ENCODE results near the gene VOPP1. TPM values are rescaled to one million over a fixed set of nuclear protein-coding genes. Genes with fewer than 3 reads are reported as not detected.

The VOPP1 gene
- total RNA-seq, 1 experiment from 2014 or later, result 63.9 TPM

DNA sequence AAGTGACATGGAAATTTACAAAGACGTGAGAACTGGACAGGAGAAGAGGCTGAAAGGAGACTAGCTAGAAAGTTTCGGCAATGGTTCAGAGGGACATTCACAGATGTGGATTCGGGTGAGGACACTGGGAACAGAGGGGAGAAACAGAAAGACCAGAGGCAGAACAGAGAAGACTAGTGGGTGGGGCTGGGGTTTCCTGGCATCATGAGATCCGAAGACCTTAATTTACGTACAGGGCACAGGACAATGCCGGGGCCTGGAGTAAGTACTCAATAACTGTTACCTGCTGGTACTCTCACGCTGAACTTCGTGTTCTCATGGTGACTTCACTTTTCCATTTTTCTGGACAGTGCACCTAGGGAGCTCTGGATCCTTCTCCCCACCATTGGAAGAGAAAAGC, 53.5 kb downstream of the VOPP1 start:
- ATAC-seq, result no peak
- Mint-ChIP-seq H3K36me3 (peaks cover 22% of the 10 kb centered on the region), H3K4me1 (peaks cover 44% of the 10 kb centered on the region), H3K27ac (peak overlapping the region; percentile 66), H3K4me3 (no peak overlapping the region), H3K9me3 (no peaks in the 10 kb centered on the region), H3K27me3 (ENCODE audit: low read depth) (no peaks in the 10 kb centered on the region)
- POLR2A ChIA-PET, result no interaction called here
- DNase-seq (ENCODE audit: low spot score), result no peak
- TF ChIP-seq NR1H2 (CRISPR knock-in tag; IDR thresholded peaks at IDR 0.05), result no peak
- CTCF ChIA-PET, result no interaction called here

DNA sequence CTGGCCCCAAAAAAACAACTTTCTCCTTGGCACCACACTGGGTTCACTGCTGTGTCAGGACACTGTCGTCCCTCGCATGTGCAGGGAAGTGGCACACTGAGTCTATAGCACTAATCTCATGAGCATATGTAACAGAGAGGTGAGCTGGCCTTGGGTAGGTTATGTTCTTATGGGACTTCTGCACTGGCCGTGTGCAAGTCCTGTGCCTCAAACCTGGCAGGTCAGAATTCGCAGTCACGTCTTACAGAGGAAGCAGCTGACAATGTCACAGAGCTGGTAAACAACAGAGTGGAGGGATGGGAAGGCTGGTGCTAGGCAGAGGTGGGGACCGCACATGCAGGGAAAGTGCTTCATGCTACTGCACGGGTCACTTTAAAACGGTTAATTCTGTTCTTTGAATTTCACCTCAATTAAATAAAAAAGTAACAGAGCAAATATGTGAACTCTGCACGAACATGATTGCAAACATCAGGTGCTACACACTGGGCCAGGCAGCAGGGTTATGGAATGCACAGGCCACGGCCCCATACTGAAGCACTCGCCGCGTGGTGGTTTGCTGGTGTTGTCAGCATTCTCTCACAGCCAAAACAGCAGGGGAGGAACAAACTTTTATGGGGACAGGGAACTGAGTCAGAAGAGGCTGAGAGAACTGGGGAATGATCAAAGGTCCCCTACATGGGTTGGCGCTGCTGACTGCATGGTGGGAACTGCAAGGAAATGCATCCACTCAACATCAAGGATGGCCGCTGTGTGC, 54.2 kb downstream of the VOPP1 start:
- H3K27ac Mint-ChIP-seq, result peak overlapping the region; percentile 67
- ChIA-PET CTCF (no interaction called here), POLR2A (no interaction called here)
- ATAC-seq (no peak), DNase-seq (ENCODE audit: low spot score) (no peak)
- TF ChIP-seq, protein P1, sequence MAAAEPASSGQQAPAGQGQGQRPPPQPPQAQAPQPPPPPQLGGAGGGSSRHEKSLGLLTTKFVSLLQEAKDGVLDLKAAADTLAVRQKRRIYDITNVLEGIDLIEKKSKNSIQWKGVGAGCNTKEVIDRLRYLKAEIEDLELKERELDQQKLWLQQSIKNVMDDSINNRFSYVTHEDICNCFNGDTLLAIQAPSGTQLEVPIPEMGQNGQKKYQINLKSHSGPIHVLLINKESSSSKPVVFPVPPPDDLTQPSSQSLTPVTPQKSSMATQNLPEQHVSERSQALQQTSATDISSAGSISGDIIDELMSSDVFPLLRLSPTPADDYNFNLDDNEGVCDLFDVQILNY (CRISPR knock-in tag; IDR thresholded peaks at IDR 0.05), result no peak
- TF ChIP-seq, protein P2, sequence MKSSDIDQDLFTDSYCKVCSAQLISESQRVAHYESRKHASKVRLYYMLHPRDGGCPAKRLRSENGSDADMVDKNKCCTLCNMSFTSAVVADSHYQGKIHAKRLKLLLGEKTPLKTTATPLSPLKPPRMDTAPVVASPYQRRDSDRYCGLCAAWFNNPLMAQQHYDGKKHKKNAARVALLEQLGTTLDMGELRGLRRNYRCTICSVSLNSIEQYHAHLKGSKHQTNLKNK (CRISPR knock-in tag; IDR thresholded peaks at IDR 0.05), result no peak
- TF ChIP-seq IRF2 (CRISPR knock-in tag; IDR thresholded peaks at IDR 0.05; ENCODE audit: borderline replicate concordance, low read depth), result no peak
- TF ChIP-seq, protein P3, sequence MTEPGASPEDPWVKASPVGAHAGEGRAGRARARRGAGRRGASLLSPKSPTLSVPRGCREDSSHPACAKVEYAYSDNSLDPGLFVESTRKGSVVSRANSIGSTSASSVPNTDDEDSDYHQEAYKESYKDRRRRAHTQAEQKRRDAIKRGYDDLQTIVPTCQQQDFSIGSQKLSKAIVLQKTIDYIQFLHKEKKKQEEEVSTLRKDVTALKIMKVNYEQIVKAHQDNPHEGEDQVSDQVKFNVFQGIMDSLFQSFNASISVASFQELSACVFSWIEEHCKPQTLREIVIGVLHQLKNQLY (CRISPR knock-in tag; IDR thresholded peaks at IDR 0.05), result no peak
- TF ChIP-seq, protein P4, sequence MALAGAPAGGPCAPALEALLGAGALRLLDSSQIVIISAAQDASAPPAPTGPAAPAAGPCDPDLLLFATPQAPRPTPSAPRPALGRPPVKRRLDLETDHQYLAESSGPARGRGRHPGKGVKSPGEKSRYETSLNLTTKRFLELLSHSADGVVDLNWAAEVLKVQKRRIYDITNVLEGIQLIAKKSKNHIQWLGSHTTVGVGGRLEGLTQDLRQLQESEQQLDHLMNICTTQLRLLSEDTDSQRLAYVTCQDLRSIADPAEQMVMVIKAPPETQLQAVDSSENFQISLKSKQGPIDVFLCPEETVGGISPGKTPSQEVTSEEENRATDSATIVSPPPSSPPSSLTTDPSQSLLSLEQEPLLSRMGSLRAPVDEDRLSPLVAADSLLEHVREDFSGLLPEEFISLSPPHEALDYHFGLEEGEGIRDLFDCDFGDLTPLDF (CRISPR knock-in tag; IDR thresholded peaks at IDR 0.05), result no peak
- TF ChIP-seq GABPB1 (CRISPR knock-in tag; IDR thresholded peaks at IDR 0.05), result no peak
- TF ChIP-seq, protein P5, sequence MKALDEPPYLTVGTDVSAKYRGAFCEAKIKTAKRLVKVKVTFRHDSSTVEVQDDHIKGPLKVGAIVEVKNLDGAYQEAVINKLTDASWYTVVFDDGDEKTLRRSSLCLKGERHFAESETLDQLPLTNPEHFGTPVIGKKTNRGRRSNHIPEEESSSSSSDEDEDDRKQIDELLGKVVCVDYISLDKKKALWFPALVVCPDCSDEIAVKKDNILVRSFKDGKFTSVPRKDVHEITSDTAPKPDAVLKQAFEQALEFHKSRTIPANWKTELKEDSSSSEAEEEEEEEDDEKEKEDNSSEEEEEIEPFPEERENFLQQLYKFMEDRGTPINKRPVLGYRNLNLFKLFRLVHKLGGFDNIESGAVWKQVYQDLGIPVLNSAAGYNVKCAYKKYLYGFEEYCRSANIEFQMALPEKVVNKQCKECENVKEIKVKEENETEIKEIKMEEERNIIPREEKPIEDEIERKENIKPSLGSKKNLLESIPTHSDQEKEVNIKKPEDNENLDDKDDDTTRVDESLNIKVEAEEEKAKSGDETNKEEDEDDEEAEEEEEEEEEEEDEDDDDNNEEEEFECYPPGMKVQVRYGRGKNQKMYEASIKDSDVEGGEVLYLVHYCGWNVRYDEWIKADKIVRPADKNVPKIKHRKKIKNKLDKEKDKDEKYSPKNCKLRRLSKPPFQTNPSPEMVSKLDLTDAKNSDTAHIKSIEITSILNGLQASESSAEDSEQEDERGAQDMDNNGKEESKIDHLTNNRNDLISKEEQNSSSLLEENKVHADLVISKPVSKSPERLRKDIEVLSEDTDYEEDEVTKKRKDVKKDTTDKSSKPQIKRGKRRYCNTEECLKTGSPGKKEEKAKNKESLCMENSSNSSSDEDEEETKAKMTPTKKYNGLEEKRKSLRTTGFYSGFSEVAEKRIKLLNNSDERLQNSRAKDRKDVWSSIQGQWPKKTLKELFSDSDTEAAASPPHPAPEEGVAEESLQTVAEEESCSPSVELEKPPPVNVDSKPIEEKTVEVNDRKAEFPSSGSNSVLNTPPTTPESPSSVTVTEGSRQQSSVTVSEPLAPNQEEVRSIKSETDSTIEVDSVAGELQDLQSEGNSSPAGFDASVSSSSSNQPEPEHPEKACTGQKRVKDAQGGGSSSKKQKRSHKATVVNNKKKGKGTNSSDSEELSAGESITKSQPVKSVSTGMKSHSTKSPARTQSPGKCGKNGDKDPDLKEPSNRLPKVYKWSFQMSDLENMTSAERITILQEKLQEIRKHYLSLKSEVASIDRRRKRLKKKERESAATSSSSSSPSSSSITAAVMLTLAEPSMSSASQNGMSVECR (CRISPR knock-in tag; IDR thresholded peaks at IDR 0.05; ENCODE audit: borderline replicate concordance), result no peak
- TF ChIP-seq SMAD4 (CRISPR knock-in tag; IDR thresholded peaks at IDR 0.05), result no peak
- TF ChIP-seq ZNF232 (CRISPR knock-in tag; IDR thresholded peaks at IDR 0.05), result no peak
- no peak for TF ChIP-seq MXD4 (CRISPR knock-in tag; IDR thresholded peaks at IDR 0.05; ENCODE audit: borderline replicate concordance)
- TF ChIP-seq MYBL2 (CRISPR knock-in tag; IDR thresholded peaks at IDR 0.05), result no peak
- no peak for TF ChIP-seq SP1 (CRISPR knock-in tag; conservative IDR thresholded peaks at IDR 0.05)
- TF ChIP-seq, protein P6, sequence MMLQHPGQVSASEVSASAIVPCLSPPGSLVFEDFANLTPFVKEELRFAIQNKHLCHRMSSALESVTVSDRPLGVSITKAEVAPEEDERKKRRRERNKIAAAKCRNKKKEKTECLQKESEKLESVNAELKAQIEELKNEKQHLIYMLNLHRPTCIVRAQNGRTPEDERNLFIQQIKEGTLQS (CRISPR knock-in tag; conservative IDR thresholded peaks at IDR 0.05), result no peak
- no peak for TF ChIP-seq ETV6 (CRISPR knock-in tag; IDR thresholded peaks at IDR 0.05)
- TF ChIP-seq NFATC4 (CRISPR knock-in tag; IDR thresholded peaks at IDR 0.05), result no peak
- TF ChIP-seq GRHL2 (CRISPR knock-in tag; IDR thresholded peaks at IDR 0.05; ENCODE audit: insufficient replicate concordance, severe bottlenecking), result no peak
- no peak for TF ChIP-seq NFYB (CRISPR knock-in tag; conservative IDR thresholded peaks at IDR 0.05; ENCODE audit: low read depth)
- H3K4me1 Mint-ChIP-seq, result peaks cover 40% of the 10 kb centered on the region
- H3K4me3 Mint-ChIP-seq, result no peak overlapping the region
- H3K36me3 Mint-ChIP-seq, result peaks cover 22% of the 10 kb centered on the region
- H3K9me3 Mint-ChIP-seq, result no peaks in the 10 kb centered on the region
- no peaks in the 10 kb centered on the region for H3K27me3 Mint-ChIP-seq (ENCODE audit: low read depth)

Measured in WTC11 (cell line).